IPS-20b (cell line): ENCODE results near the gene TDP2.
"Not testable (repeated sequence)": the region's sequence is repeated elsewhere in the genome, so short reads cannot be mapped to it uniquely, and the experiment has no call there.

Experiments used
- H3K27ac ChIP-seq: one replicate; pipeline ENCODE4 v1.5.1; 2013; ENCODE audit warnings: low read length
- H3K27me3 ChIP-seq: 2 replicates; pipeline ENCODE4 v1.6.1; 2013; ENCODE audit warnings: mild to moderate bottlenecking, low read length, inconsistent platforms; ENCODE audit not compliant: insufficient read depth
- H3K36me3 ChIP-seq: 2 replicates; pipeline ENCODE4 v1.6.1; 2013; ENCODE audit warnings: low read depth, mild to moderate bottlenecking, inconsistent platforms, low read length, moderate library complexity; ENCODE audit not compliant: insufficient read depth
- H3K4me1 ChIP-seq: 2 replicates; pipeline ENCODE4 v1.6.1; 2013; ENCODE audit warnings: mild to moderate bottlenecking, control low read depth, inconsistent platforms, low read length, moderate library complexity; ENCODE audit not compliant: insufficient read depth
- H3K4me3 ChIP-seq: 2 replicates; pipeline ENCODE4 v1.5.1; 2013; ENCODE audit warnings: mild to moderate bottlenecking, low read length, inconsistent platforms
- H3K9ac ChIP-seq: 2 replicates; pipeline ENCODE4 v1.6.1; 2013; ENCODE audit warnings: low read depth, mild to moderate bottlenecking, inconsistent platforms, low read length, moderate library complexity
- H3K9me3 ChIP-seq: 2 replicates; pipeline ENCODE4 v1.6.1; 2013; ENCODE audit warnings: mild to moderate bottlenecking, low read depth, low read length, inconsistent platforms; ENCODE audit not compliant: insufficient read depth

The TDP2 gene

GRCh38 chr6:24661759-24662158, 4.9 kb downstream of the TDP2 start:
- not testable (repeated sequence) for H3K27ac ChIP-seq, H3K27me3 ChIP-seq, H3K4me3 ChIP-seq, H3K9ac ChIP-seq, H3K9me3 ChIP-seq
- Histone ChIP-seq H3K36me3 (peaks cover 68% of the 10 kb centered on the region), H3K4me1 (peaks cover 19% of the 10 kb centered on the region; the same call in 1 of the 2 replicates)

- Histone ChIP-seq H3K4me1 (peaks cover 12% of the 10 kb centered on the region; the same call in 1 of the 2 replicates), H3K27me3 (no peaks in the 10 kb centered on the region), H3K27ac (no peak overlapping the region)
Observed at GRCh38 chr6:24660105-24660504, 6.6 kb downstream of the TDP2 start.

GRCh38 chr6:24659561-24659960, 7.1 kb downstream of the TDP2 start:
- H3K4me1 ChIP-seq = peaks cover 10% of the 10 kb centered on the region; the same call in 1 of the 2 replicates
- no peak overlapping the region for H3K4me3 ChIP-seq
- no peaks in the 10 kb centered on the region for H3K9me3 ChIP-seq
- H3K9ac ChIP-seq = no peak overlapping the region
- H3K27ac ChIP-seq = no peak overlapping the region
- no peaks in the 10 kb centered on the region for H3K27me3 ChIP-seq
- peaks cover 76% of the 10 kb centered on the region for H3K36me3 ChIP-seq

More at GRCh38 chr6:24660105-24660504, 6.6 kb downstream of the TDP2 start:
- Histone ChIP-seq H3K4me3 (no peak overlapping the region), H3K9ac (no peak overlapping the region), H3K9me3 (no peaks in the 10 kb centered on the region), H3K36me3 (peaks cover 77% of the 10 kb centered on the region)

- H3K9ac ChIP-seq = no peak overlapping the region
- H3K27ac ChIP-seq = no peak overlapping the region
- H3K27me3 ChIP-seq = no peaks in the 10 kb centered on the region
- no peaks in the 10 kb centered on the region for H3K9me3 ChIP-seq
- H3K4me3 ChIP-seq = 0 out of 2 replicates have a peak overlapping the region, but pooled peaks have one; percentile 2
- peaks cover 10% of the 10 kb centered on the region; the same call in 1 of the 2 replicates for H3K4me1 ChIP-seq
- H3K36me3 ChIP-seq = peaks cover 76% of the 10 kb centered on the region
Observed at GRCh38 chr6:24658573-24659560, 7.8 kb downstream of the TDP2 start.

GRCh38 chr6:24655215-24655614, 11.5 kb downstream of the TDP2 start:
- Histone ChIP-seq H3K27ac (no peak overlapping the region), H3K36me3 (peaks cover 79% of the 10 kb centered on the region)

GRCh38 chr6:24650365-24650764, 16.3 kb downstream of the TDP2 start:
- no peak overlapping the region for H3K27ac ChIP-seq
- H3K36me3 ChIP-seq = peaks cover 56% of the 10 kb centered on the region
- peaks cover 4% of the 10 kb centered on the region for H3K27me3 ChIP-seq
- 0 out of 2 replicates have a peak, but pooled peaks cover 4% of the 10 kb centered on the region for H3K4me1 ChIP-seq
- H3K4me3 ChIP-seq = no peak overlapping the region
- H3K9ac ChIP-seq = no peak overlapping the region
- no peaks in the 10 kb centered on the region for H3K9me3 ChIP-seq

More at GRCh38 chr6:24655215-24655614, 11.5 kb downstream of the TDP2 start:
- Histone ChIP-seq H3K4me3 (no peak overlapping the region), H3K27me3 (no peaks in the 10 kb centered on the region), H3K4me1 (peaks cover 10% of the 10 kb centered on the region; the same call in 1 of the 2 replicates), H3K9ac (no peak overlapping the region), H3K9me3 (no peaks in the 10 kb centered on the region)

GRCh38 chr6:24649691-24650090, 17.0 kb downstream of the TDP2 start:
- Histone ChIP-seq H3K9me3 (no peaks in the 10 kb centered on the region), H3K4me1 (peaks cover 4% of the 10 kb centered on the region; the same call in 1 of the 2 replicates), H3K27me3 (peaks cover 11% of the 10 kb centered on the region), H3K9ac (no peak overlapping the region), H3K27ac (no peak overlapping the region), H3K4me3 (no peak overlapping the region), H3K36me3 (peaks cover 51% of the 10 kb centered on the region)

- no peak overlapping the region for H3K9ac ChIP-seq
Observed at GRCh38 chr6:24648276-24648675, 18.4 kb downstream of the TDP2 start.

GRCh38 chr6:24646771-24647170, 19.9 kb downstream of the TDP2 start:
- H3K9ac ChIP-seq = no peak overlapping the region
- no peak overlapping the region for H3K27ac ChIP-seq
- peaks cover 4% of the 10 kb centered on the region; the same call in 1 of the 2 replicates for H3K4me1 ChIP-seq

More at GRCh38 chr6:24648276-24648675, 18.4 kb downstream of the TDP2 start:
- no peaks in the 10 kb centered on the region for H3K9me3 ChIP-seq
- H3K36me3 ChIP-seq = peaks cover 36% of the 10 kb centered on the region
- H3K4me3 ChIP-seq = no peak overlapping the region
- H3K27ac ChIP-seq = no peak overlapping the region
- H3K4me1 ChIP-seq = peaks cover 4% of the 10 kb centered on the region; the same call in 1 of the 2 replicates
- peaks cover 21% of the 10 kb centered on the region for H3K27me3 ChIP-seq

GRCh38 chr6:24644377-24644776, 22.3 kb downstream of the TDP2 start:
- H3K36me3 ChIP-seq = no peaks in the 10 kb centered on the region
- H3K27me3 ChIP-seq = peaks cover 21% of the 10 kb centered on the region
- no peak overlapping the region for H3K9ac ChIP-seq
- no peak overlapping the region for H3K27ac ChIP-seq
- no peaks in the 10 kb centered on the region for H3K9me3 ChIP-seq
- H3K4me1 ChIP-seq = peaks cover 4% of the 10 kb centered on the region; the same call in 1 of the 2 replicates
- no peak overlapping the region for H3K4me3 ChIP-seq

More at GRCh38 chr6:24646771-24647170, 19.9 kb downstream of the TDP2 start:
- peaks cover 21% of the 10 kb centered on the region for H3K27me3 ChIP-seq
- peaks cover 21% of the 10 kb centered on the region for H3K36me3 ChIP-seq
- H3K4me3 ChIP-seq = peak overlapping the region; percentile 81; the same call in 1 of the 2 replicates
- no peaks in the 10 kb centered on the region for H3K9me3 ChIP-seq

- no peak overlapping the region for H3K27ac ChIP-seq
- H3K4me3 ChIP-seq = no peak overlapping the region
- no peak overlapping the region for H3K9ac ChIP-seq
- peaks cover 4% of the 10 kb centered on the region; the same call in 1 of the 2 replicates for H3K4me1 ChIP-seq
- peaks cover 21% of the 10 kb centered on the region for H3K27me3 ChIP-seq
- H3K36me3 ChIP-seq = no peaks in the 10 kb centered on the region
- no peaks in the 10 kb centered on the region for H3K9me3 ChIP-seq
Observed at GRCh38 chr6:24643920-24644319, 22.8 kb downstream of the TDP2 start.
